Suprapubic skin (tissue), 3 donors: ENCODE measurements around the gene OSBP2.

ENCODE experiments used
- EP300 ChIP-seq: sonication (generic); formaldehyde crosslinking; IDR thresholded peaks from one replicate; pipeline ENCODE4 v1.6.1; 2017; ENCODE audit warnings: antibody characterized with exemption
- POLR2A ChIP-seq, 2 donors: fragments of 450-650 bp; IDR thresholded peaks; one replicate each; pipeline ENCODE4 v1.6.1; 2017; ENCODE audit warnings: antibody characterized with exemption in 2 of 2, mild to moderate bottlenecking in 2 of 2, moderate library complexity in 2 of 2
- TF ChIP-seq, protein P1 (sequence below), 2 donors: fragments of 200-600 bp in 1 of 2; fragments of 450-650 bp in 1 of 2; sonication (generic) in 1 of 2; IDR thresholded peaks; one replicate each; pipeline ENCODE4 v1.5.1; 2016 to 2019; ENCODE audit warnings: antibody characterized with exemption in 2 of 2, mild to moderate bottlenecking in 1 of 2, moderate library complexity in 1 of 2

DNA sequence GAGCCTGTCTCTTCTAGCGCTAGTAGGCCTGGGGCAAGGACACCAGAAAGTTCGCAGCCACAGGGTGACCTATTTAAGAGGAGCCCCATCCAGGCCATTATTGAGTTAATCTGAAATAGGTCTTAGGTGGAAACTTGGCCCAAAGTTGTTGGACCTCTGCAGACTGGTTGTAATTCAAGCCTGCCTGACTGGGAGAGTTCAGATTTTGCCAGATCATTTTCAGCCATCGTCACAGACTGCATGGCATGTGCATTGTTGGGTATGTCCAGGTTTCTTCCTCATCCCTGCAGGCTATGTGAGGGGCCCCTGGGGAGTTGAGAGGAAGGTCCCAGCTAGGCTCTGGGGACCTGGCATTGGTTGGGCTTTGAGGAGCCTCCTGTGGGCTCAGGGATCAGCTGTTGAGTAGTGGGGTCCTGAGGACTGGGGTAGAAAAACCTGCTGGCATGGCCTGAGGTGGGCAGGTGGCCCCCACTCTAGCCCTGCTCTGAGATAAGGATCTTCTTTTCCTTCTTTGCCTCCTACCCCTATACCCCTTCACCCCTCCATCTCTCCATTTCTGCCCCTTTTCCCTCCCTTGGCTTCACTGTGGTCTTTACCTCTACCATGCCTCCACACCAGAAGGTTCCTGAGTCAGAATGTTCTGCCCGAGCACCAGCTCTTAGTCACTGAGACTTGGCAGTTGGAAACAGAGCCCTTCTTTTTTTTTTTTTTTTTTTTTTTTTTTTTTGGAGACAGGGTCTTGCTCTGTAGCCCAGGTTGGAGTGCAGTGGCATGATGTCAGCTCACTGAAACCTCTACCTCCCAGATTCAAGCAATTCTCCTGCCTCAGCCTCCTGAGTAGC lies 161.2 kb downstream of the OSBP2 start:
- no peak for TF ChIP-seq POLR2A (IDR thresholded peaks at IDR 0.05)
- TF ChIP-seq, protein P1, sequence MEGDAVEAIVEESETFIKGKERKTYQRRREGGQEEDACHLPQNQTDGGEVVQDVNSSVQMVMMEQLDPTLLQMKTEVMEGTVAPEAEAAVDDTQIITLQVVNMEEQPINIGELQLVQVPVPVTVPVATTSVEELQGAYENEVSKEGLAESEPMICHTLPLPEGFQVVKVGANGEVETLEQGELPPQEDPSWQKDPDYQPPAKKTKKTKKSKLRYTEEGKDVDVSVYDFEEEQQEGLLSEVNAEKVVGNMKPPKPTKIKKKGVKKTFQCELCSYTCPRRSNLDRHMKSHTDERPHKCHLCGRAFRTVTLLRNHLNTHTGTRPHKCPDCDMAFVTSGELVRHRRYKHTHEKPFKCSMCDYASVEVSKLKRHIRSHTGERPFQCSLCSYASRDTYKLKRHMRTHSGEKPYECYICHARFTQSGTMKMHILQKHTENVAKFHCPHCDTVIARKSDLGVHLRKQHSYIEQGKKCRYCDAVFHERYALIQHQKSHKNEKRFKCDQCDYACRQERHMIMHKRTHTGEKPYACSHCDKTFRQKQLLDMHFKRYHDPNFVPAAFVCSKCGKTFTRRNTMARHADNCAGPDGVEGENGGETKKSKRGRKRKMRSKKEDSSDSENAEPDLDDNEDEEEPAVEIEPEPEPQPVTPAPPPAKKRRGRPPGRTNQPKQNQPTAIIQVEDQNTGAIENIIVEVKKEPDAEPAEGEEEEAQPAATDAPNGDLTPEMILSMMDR (IDR thresholded peaks at IDR 0.05) = no peak
- TF ChIP-seq EP300 = no peak
